IMR-90 (cell line): ENCODE results near the gene ATRNL1. TPM values are rescaled to one million over a fixed set of nuclear protein-coding genes. Genes with fewer than 3 reads are reported as not detected.

ENCODE experiments used
- ATAC-seq: fragments of 200-7000 bp; cut with Tn5 transposase; 2 replicates; pipeline ENCODE4 v1.9.1; 2020; ENCODE audit warnings: low read depth, mild to moderate bottlenecking, moderate library complexity
- BruUV-seq: library from RNA; stranded (reverse); fragments of 400-500 nt; replicated peaks from 2 replicates; lab custom pipeline; 2021; lab: Mats Ljungman, UMichigan
- CTCF ChIA-PET: fragments of 300-600 bp; formaldehyde crosslinking; extraction: SDS; loops from one replicate; lab custom pipeline; 2021; ENCODE audit warnings: antibody characterized with exemption; lab: Yijun Ruan, JAX
- POLR2A ChIA-PET: fragments of 300-600 bp; sonication (Branson Sonifier 250); formaldehyde crosslinking; loops from one replicate; lab custom pipeline; 2022; ENCODE audit warnings: antibody characterized with exemption; ENCODE audit not compliant: unreplicated experiment; lab: Charles Lee
- DNase-seq: peaks from one replicate; pipeline ENCODE4 v3.0.0; 2013
- H2AFZ ChIP-seq: replicated peaks from 2 replicates; pipeline ENCODE3; 2013; ENCODE audit warnings: low read length, mild to moderate bottlenecking; ENCODE audit not compliant: poor library complexity
- H2AK5ac ChIP-seq: 2 replicates; pipeline ENCODE4 v1.6.1; 2013; ENCODE audit warnings: low read depth, low read length, inconsistent platforms
- H2AK9ac ChIP-seq: replicated peaks from 2 replicates; pipeline ENCODE3; 2013; ENCODE audit warnings: mild to moderate bottlenecking, low read depth, low read length, moderate library complexity; ENCODE audit not compliant: poor library complexity
- H2BK120ac ChIP-seq: 2 replicates; pipeline ENCODE4 v1.6.1; 2013; ENCODE audit warnings: low read depth, low read length, inconsistent platforms
- H2BK15ac ChIP-seq: 3 replicates; pipeline ENCODE4 v1.6.1; 2013; ENCODE audit warnings: low read depth, low read length, inconsistent platforms
- H2BK20ac ChIP-seq: 2 replicates; pipeline ENCODE4 v1.6.1; 2013; ENCODE audit warnings: low read depth, mild to moderate bottlenecking, inconsistent platforms, low read length, moderate library complexity
- H2BK5ac ChIP-seq: 2 replicates; pipeline ENCODE4 v1.6.1; 2013; ENCODE audit warnings: mild to moderate bottlenecking, low read depth, low read length, inconsistent platforms; ENCODE audit not compliant: poor library complexity, severe bottlenecking
- H3K14ac ChIP-seq: replicated peaks from 2 replicates; pipeline ENCODE4 v1.6.1; 2013; ENCODE audit warnings: low read depth, low read length, inconsistent platforms
- H3K18ac ChIP-seq: 2 replicates; pipeline ENCODE4 v1.6.1; 2013; ENCODE audit warnings: low read depth, low read length, control low read depth
- H3K23ac ChIP-seq: 2 replicates; pipeline ENCODE4 v1.6.1; 2013; ENCODE audit warnings: low read depth, low read length, inconsistent platforms
- H3K27ac ChIP-seq: 2 replicates; pipeline ENCODE4 v1.5.1; 2013; ENCODE audit warnings: mild to moderate bottlenecking, control low read depth, low read length; ENCODE audit not compliant: insufficient read depth
- H3K27me3 ChIP-seq: 2 replicates; pipeline ENCODE4 v1.6.1; 2013; ENCODE audit warnings: low read length; ENCODE audit not compliant: control insufficient read depth, insufficient read depth
- H3K36me3 ChIP-seq: 2 replicates; pipeline ENCODE4 v1.6.1; 2013; ENCODE audit warnings: low read length, mixed read lengths; ENCODE audit not compliant: control insufficient read depth, insufficient read depth
- H3K4ac ChIP-seq: 2 replicates; pipeline ENCODE4 v1.6.1; 2013; ENCODE audit warnings: low read depth, low read length, inconsistent platforms
- H3K4me1 ChIP-seq: 2 replicates; pipeline ENCODE4 v1.6.1; 2013; ENCODE audit warnings: low read length, mixed read lengths; ENCODE audit not compliant: control insufficient read depth, insufficient read depth
- H3K4me2 ChIP-seq: 2 replicates; pipeline ENCODE4 v1.6.1; 2013; ENCODE audit warnings: low read depth, mild to moderate bottlenecking, control low read depth, low read length, moderate library complexity
- H3K4me3 ChIP-seq: 2 replicates; pipeline ENCODE4 v1.5.1; 2013; ENCODE audit warnings: low read depth, mild to moderate bottlenecking, control low read depth, low read length, moderate library complexity; ENCODE audit not compliant: insufficient read depth
- H3K56ac ChIP-seq: 2 replicates; pipeline ENCODE4 v1.6.1; 2013; ENCODE audit warnings: low read length, inconsistent platforms; ENCODE audit not compliant: insufficient read depth; ENCODE audit errors: extremely low read depth
- H3K79me1 ChIP-seq, 2 experiments: 2 replicates each; pipeline ENCODE4 v1.6.1; 2013; ENCODE audit warnings: low read length in 2 of 2, inconsistent platforms in 1 of 2, low read depth in 1 of 2
- H3K9ac ChIP-seq: 2 replicates; pipeline ENCODE4 v1.6.1; 2013; ENCODE audit warnings: low read depth, low read length, control low read depth
- H3K9me1 ChIP-seq: 2 replicates; pipeline ENCODE4 v1.6.1; 2013; ENCODE audit warnings: low read length, inconsistent platforms; ENCODE audit not compliant: insufficient read depth
- H3K9me3 ChIP-seq: 2 replicates; pipeline ENCODE4 v1.6.1; 2013; ENCODE audit warnings: low read length; ENCODE audit not compliant: control insufficient read depth, insufficient read depth
- H4K20me1 ChIP-seq: 2 replicates; pipeline ENCODE4 v1.6.1; 2013; ENCODE audit warnings: low read length, inconsistent platforms; ENCODE audit not compliant: insufficient read depth
- H4K5ac ChIP-seq: 2 replicates; pipeline ENCODE4 v1.6.1; 2013; ENCODE audit warnings: mild to moderate bottlenecking, low read depth, low read length, control low read depth
- H4K8ac ChIP-seq, 2 experiments: 2 replicates each; pipeline ENCODE4 v1.6.1; 2013; ENCODE audit warnings: low read depth in 2 of 2, low read length in 2 of 2, control low read depth in 1 of 2, inconsistent platforms in 1 of 2
- H4K91ac ChIP-seq: 2 replicates; pipeline ENCODE4 v1.6.1; 2013; ENCODE audit warnings: low read depth, low read length, inconsistent platforms; ENCODE audit not compliant: insufficient read depth
- CEBPB ChIP-seq: IDR thresholded peaks from 2 replicates; pipeline ENCODE4 v1.6.1; 2012; ENCODE audit warnings: low read depth, low read length, improper control_type of control experiment
- ELK1 ChIP-seq: fragments of 150-350 bp; IDR thresholded peaks from 2 replicates; pipeline ENCODE4 v1.6.1; 2016; ENCODE audit warnings: low read depth, mild to moderate bottlenecking, low read length, moderate library complexity, borderline replicate concordance
- MAFK ChIP-seq: IDR thresholded peaks from 2 replicates; pipeline ENCODE4 v1.6.1; 2012; ENCODE audit warnings: low read depth, low read length, improper control_type of control experiment
- MAZ ChIP-seq: IDR thresholded peaks from 2 replicates; pipeline ENCODE4 v1.6.1; 2012; ENCODE audit warnings: low read depth, mild to moderate bottlenecking, low read length, improper control_type of control experiment, moderate library complexity, borderline replicate concordance
- MXI1 ChIP-seq: IDR thresholded peaks from 2 replicates; pipeline ENCODE4 v1.6.1; 2012; ENCODE audit warnings: low read depth, mild to moderate bottlenecking, low read length, moderate library complexity, borderline replicate concordance
- RCOR1 ChIP-seq: IDR thresholded peaks from 2 replicates; pipeline ENCODE4 v1.6.1; 2012; ENCODE audit warnings: mild to moderate bottlenecking, low read length, improper control_type of control experiment; ENCODE audit not compliant: insufficient replicate concordance
- SMC3 ChIP-seq: fragments of 150-350 bp; IDR thresholded peaks from 2 replicates; pipeline ENCODE4 v1.6.1; 2016; ENCODE audit warnings: low read depth, mild to moderate bottlenecking, antibody characterized with exemption, low read length, moderate library complexity
- WGBS, 2 experiments: methylation state at CpG; one replicate each; pipeline versions ENCODE4 v1.1.5 to v1.1.7; 2013; ENCODE audit warnings: missing lambda C conversion rate in 2 of 2; ENCODE audit not compliant: insufficient read length in 1 of 2; ENCODE audit errors: extremely low coverage in 2 of 2; 5-methylcytosine and 5-hydroxymethylcytosine counted together
- dilution Hi-C: fragments of 300-500 bp; cut with HindIII; formaldehyde crosslinking; loops from one replicate; pipeline ENCODE4 v1.14.3; 2018; ENCODE audit warnings: low sequenced_read_pairs; ENCODE audit not compliant: unreplicated experiment
- in situ Hi-C: fragments of 300-500 bp; cut with MboI; formaldehyde crosslinking; loops from 3 replicates; pipeline ENCODE4 v1.14.3; 2019; ENCODE audit warnings: low sequenced_read_pairs, inconsistent platforms, mixed read lengths
- intact Hi-C: fragments of 100-400 bp; cut with micrococcal nuclease; formaldehyde crosslinking; loops from 2 replicates; pipeline ENCODE4 v1.10.0; 2022
- polyA plus RNA-seq, 3 experiments: library from polyadenylated mRNA; depleted of rRNA; stranded (reverse); fragments of >200 nt; gene quantifications; 2 replicates each; pipeline ENCODE4 v1.2.3, GENCODE V29; 2012; ENCODE audit warnings: low replicate concordance in 1 of 3
- total RNA-seq: library from RNA; depleted of rRNA; stranded (reverse); fragments of >200 nt; gene quantifications from 2 replicates; pipeline ENCODE4 v1.2.3, GENCODE V29; 2012
- TF ChIP-seq, protein P1 (sequence below): conservative IDR thresholded peaks from 2 replicates; pipeline ENCODE4 v1.5.1; 2012; ENCODE audit warnings: mild to moderate bottlenecking, low read depth, low read length, improper control_type of control experiment

Gene ATRNL1
- total and polyA plus RNA-seq, 2 of the 4 experiments (the other 2 are of a cell fraction): 0.18 to 0.19 TPM

- Histone ChIP-seq H3K9me3 (no peaks in the 10 kb centered on the region), H3K23ac (no peak overlapping the region), H3K4me3 (no peak overlapping the region), H2AK5ac (no peak overlapping the region), H2BK15ac (no peak overlapping the region), H3K14ac (no peak overlapping the region), H4K8ac (no peak overlapping the region), H4K5ac (no peak overlapping the region), H3K4ac (no peak overlapping the region), H2BK5ac (no peak overlapping the region), H3K18ac (no peak overlapping the region), H3K9ac (no peak overlapping the region), H3K79me1 (no peaks in the 10 kb centered on the region), H2AFZ (no peak overlapping the region), H2AK9ac (no peak overlapping the region), H2BK120ac (no peak overlapping the region), H2BK20ac (no peak overlapping the region), H3K27me3 (no peaks in the 10 kb centered on the region), H3K9me1 (no peaks in the 10 kb centered on the region), H3K4me1 (peaks cover 4% of the 10 kb centered on the region), H4K91ac (no peak overlapping the region), H3K56ac (no peak overlapping the region), H3K27ac (no peak overlapping the region), H3K36me3 (no peaks in the 10 kb centered on the region), H4K20me1 (no peaks in the 10 kb centered on the region), H3K4me2 (no peak overlapping the region)
- intact Hi-C loops: no loop called here
- WGBS, 2 experiments: no CpG with 5 or more reads among the region's 4 CpGs
- dilution Hi-C loops: no loop called here
- in situ Hi-C loops: no loop called here
- no peak for DNase-seq
- ChIA-PET CTCF (no interaction called here), POLR2A (no interaction called here)
- no TSS peak for BruUV-seq
- no peak for ATAC-seq
- TF ChIP-seq CEBPB: no peak
- no peak for TF ChIP-seq SMC3
- TF ChIP-seq MAZ: no peak
- no peak for TF ChIP-seq MXI1
- TF ChIP-seq ELK1: no peak
- no peak for TF ChIP-seq MAFK
- TF ChIP-seq, protein P1, sequence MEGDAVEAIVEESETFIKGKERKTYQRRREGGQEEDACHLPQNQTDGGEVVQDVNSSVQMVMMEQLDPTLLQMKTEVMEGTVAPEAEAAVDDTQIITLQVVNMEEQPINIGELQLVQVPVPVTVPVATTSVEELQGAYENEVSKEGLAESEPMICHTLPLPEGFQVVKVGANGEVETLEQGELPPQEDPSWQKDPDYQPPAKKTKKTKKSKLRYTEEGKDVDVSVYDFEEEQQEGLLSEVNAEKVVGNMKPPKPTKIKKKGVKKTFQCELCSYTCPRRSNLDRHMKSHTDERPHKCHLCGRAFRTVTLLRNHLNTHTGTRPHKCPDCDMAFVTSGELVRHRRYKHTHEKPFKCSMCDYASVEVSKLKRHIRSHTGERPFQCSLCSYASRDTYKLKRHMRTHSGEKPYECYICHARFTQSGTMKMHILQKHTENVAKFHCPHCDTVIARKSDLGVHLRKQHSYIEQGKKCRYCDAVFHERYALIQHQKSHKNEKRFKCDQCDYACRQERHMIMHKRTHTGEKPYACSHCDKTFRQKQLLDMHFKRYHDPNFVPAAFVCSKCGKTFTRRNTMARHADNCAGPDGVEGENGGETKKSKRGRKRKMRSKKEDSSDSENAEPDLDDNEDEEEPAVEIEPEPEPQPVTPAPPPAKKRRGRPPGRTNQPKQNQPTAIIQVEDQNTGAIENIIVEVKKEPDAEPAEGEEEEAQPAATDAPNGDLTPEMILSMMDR: no peak
- TF ChIP-seq RCOR1: no peak
These were observed 740.0 kb downstream of the ATRNL1 start for GRCh38 chr10:115833119-115833518.
